Measurements from ENCODE around the gene MAPK4.

- TF ChIP-seq CTCF (conservative IDR thresholded peaks at IDR 0.05) (no peak), EZH2 (IDR thresholded peaks at IDR 0.05; ENCODE audit: low read depth) (no peak)
These were observed 66.4 kb downstream of the MAPK4 start for GRCh38 chr18:50626317-50626716.
